Hepatocyte (in vitro differentiated cells): Measurements from ENCODE around the gene PLA2G4F. TPM values are rescaled to one million over a fixed set of nuclear protein-coding genes. Genes with fewer than 3 reads are reported as not detected.
"Not testable (repeated sequence)": the region's sequence is repeated elsewhere in the genome, so short reads cannot be mapped to it uniquely, and the experiment has no call there.

Source experiments
- DNase-seq: peaks from one replicate; pipeline ENCODE4 v3.0.0-alpha.2; 2016; ENCODE audit warnings: low spot score
- H2AFZ ChIP-seq: fragments of 200-600 bp; sonication (generic); 2 replicates; pipeline ENCODE4 v1.6.0; 2016; ENCODE audit warnings: antibody characterized with exemption, mild to moderate bottlenecking
- H3K27ac ChIP-seq: fragments of 200-600 bp; sonication (generic); 2 replicates; pipeline ENCODE4 v1.5.1; 2016; ENCODE audit warnings: mild to moderate bottlenecking
- H3K27me3 ChIP-seq: fragments of 200-600 bp; sonication (generic); 2 replicates; pipeline ENCODE4 v1.6.1; 2016
- H3K36me3 ChIP-seq: fragments of 200-600 bp; sonication (generic); replicated peaks from 2 replicates; pipeline ENCODE4 v1.5.1; 2016; ENCODE audit warnings: low read depth; ENCODE audit not compliant: insufficient read depth
- H3K4me1 ChIP-seq: fragments of 200-600 bp; sonication (generic); 2 replicates; pipeline ENCODE4 v1.5.1; 2016; ENCODE audit warnings: mild to moderate bottlenecking, moderate library complexity; ENCODE audit not compliant: insufficient read depth
- H3K4me2 ChIP-seq: fragments of 200-600 bp; sonication (generic); 2 replicates; pipeline ENCODE4 v1.6.0; 2016
- H3K4me3 ChIP-seq: fragments of 200-600 bp; sonication (generic); 2 replicates; pipeline ENCODE4 v1.5.1; 2016; ENCODE audit warnings: mild to moderate bottlenecking
- H3K79me2 ChIP-seq: fragments of 200-600 bp; sonication (generic); 2 replicates; pipeline ENCODE4 v1.6.0; 2017; ENCODE audit warnings: mild to moderate bottlenecking
- H3K9me2 ChIP-seq: fragments of 200-600 bp; sonication (generic); replicated peaks from 2 replicates; pipeline ENCODE4 v1.6.0; 2017; ENCODE audit warnings: mild to moderate bottlenecking; ENCODE audit not compliant: insufficient read depth
- H3K9me3 ChIP-seq: fragments of 200-600 bp; sonication (generic); 2 replicates; pipeline ENCODE4 v1.5.1; 2016; ENCODE audit warnings: low read depth, mild to moderate bottlenecking
- H4K20me1 ChIP-seq: fragments of 200-600 bp; sonication (generic); 2 replicates; pipeline ENCODE4 v1.6.0; 2016; ENCODE audit warnings: mild to moderate bottlenecking; ENCODE audit not compliant: insufficient read depth, poor library complexity, severe bottlenecking
- CTCF ChIP-seq: fragments of 200-600 bp; sonication (generic); IDR thresholded peaks from 2 replicates; pipeline ENCODE4 v1.5.1; 2016; ENCODE audit warnings: antibody characterized with exemption, mild to moderate bottlenecking; ENCODE audit not compliant: poor library complexity
- EZH2 ChIP-seq: fragments of 200-600 bp; sonication (generic); IDR thresholded peaks from 2 replicates; pipeline ENCODE4 v1.6.1; 2016; ENCODE audit warnings: antibody characterized with exemption, mild to moderate bottlenecking, borderline replicate concordance
- EZH2phosphoT487 ChIP-seq: fragments of 200-600 bp; sonication (generic); IDR thresholded peaks from one replicate; pipeline ENCODE4 v1.6.1; 2018; ENCODE audit warnings: antibody characterized with exemption, mild to moderate bottlenecking, low read depth, moderate library complexity; ENCODE audit not compliant: unreplicated experiment, severe bottlenecking
- WGBS: methylation state at CpG from one replicate; pipeline ENCODE4 v1.1.6; 2016; ENCODE audit warnings: low lambda C conversion rate; ENCODE audit errors: missing lambda C conversion rate; 5-methylcytosine and 5-hydroxymethylcytosine counted together
- polyA plus RNA-seq: library from polyadenylated mRNA; unstranded; fragments of >200 nt; fragmentation: Nextera tagmentation; extraction: Ambion mirVana; gene quantifications from 2 replicates; pipeline ENCODE4 v1.2.1, GENCODE V29; 2016
- total RNA-seq: library from RNA; depleted of rRNA; stranded (reverse); fragments of >200 nt; gene quantifications from 2 replicates; pipeline ENCODE4 v1.2.3, GENCODE V29; 2014

PLA2G4F gene
- total and polyA plus RNA-seq, 2 experiments from 2014 or later = 1.1 to 2.2 TPM

GRCh38 chr15:42092398-42093318 is 63.8 kb downstream of the PLA2G4F start:
- 77% methylated on average over 21 of the region's 21 CpGs for WGBS
- no peaks in the 10 kb centered on the region for H3K9me3 ChIP-seq
- H3K4me1 ChIP-seq = no peaks in the 10 kb centered on the region
- no peak overlapping the region for H3K4me3 ChIP-seq
- H3K27me3 ChIP-seq = no peaks in the 10 kb centered on the region
- no peak overlapping the region for H3K27ac ChIP-seq
- no peaks in the 10 kb centered on the region for H3K36me3 ChIP-seq
- H3K9me2 ChIP-seq = no peaks in the 10 kb centered on the region
- TF ChIP-seq CTCF (no peak), EZH2phosphoT487 (no peak), EZH2 (no peak)
- no peak overlapping the region for H3K4me2 ChIP-seq
- no peak overlapping the region for H2AFZ ChIP-seq
- H3K79me2 ChIP-seq = no peaks in the 10 kb centered on the region
- DNase-seq = no peak
- H4K20me1 ChIP-seq = no peaks in the 10 kb centered on the region

- H3K4me3 ChIP-seq, H3K36me3 ChIP-seq, H3K27ac ChIP-seq, H3K79me2 ChIP-seq, H3K27me3 ChIP-seq, DNase-seq, H2AFZ ChIP-seq, H4K20me1 ChIP-seq, H3K9me3 ChIP-seq, H3K4me1 ChIP-seq, H3K9me2 ChIP-seq, H3K4me2 ChIP-seq: not testable (repeated sequence)
- WGBS = 59% methylated on average over 14 of the region's 14 CpGs
Observed at GRCh38 chr15:42091753-42092397, 64.6 kb downstream of the PLA2G4F start.

- no peaks in the 10 kb centered on the region for H3K9me3 ChIP-seq
- no peak overlapping the region for H3K4me3 ChIP-seq
- 67% methylated on average over 9 of the region's 9 CpGs for whole genome bisulfite sequencing
- no peaks in the 10 kb centered on the region for H3K79me2 ChIP-seq
- no peak overlapping the region for H3K4me2 ChIP-seq
- TF ChIP-seq EZH2phosphoT487 (no peak), CTCF (no peak), EZH2 (no peak)
- no peak overlapping the region for H2AFZ ChIP-seq
- no peak for DNase-seq
- H3K9me2 ChIP-seq = no peaks in the 10 kb centered on the region
- no peak overlapping the region for H3K27ac ChIP-seq
- H3K4me1 ChIP-seq = no peaks in the 10 kb centered on the region
- H3K36me3 ChIP-seq = no peaks in the 10 kb centered on the region
- H3K27me3 ChIP-seq = no peaks in the 10 kb centered on the region
- H4K20me1 ChIP-seq = no peaks in the 10 kb centered on the region
Observed at GRCh38 chr15:42090781-42091180, 65.7 kb downstream of the PLA2G4F start.

GRCh38 chr15:42090370-42090769 is 66.1 kb downstream of the PLA2G4F start:
- Histone ChIP-seq H4K20me1 (no peaks in the 10 kb centered on the region), H2AFZ (no peak overlapping the region), H3K4me3 (no peak overlapping the region), H3K9me2 (no peaks in the 10 kb centered on the region), H3K4me1 (no peaks in the 10 kb centered on the region), H3K27ac (no peak overlapping the region), H3K9me3 (no peaks in the 10 kb centered on the region), H3K4me2 (no peak overlapping the region), H3K79me2 (no peaks in the 10 kb centered on the region), H3K36me3 (no peaks in the 10 kb centered on the region), H3K27me3 (no peaks in the 10 kb centered on the region)
- no peak for DNase-seq
- 76% methylated on average over 7 of the region's 7 CpGs for WGBS
- TF ChIP-seq CTCF = no peak
- TF ChIP-seq EZH2 = no peak
- TF ChIP-seq EZH2phosphoT487 = no peak
